ENCODE data around the gene NDUFA6.
"Not testable (repeated sequence)": the region's sequence is repeated elsewhere in the genome, so short reads cannot be mapped to it uniquely, and the experiment has no call there.

NDUFA6 gene

GRCh38 chr22:42090596-42091454 lies at the start of gene NDUFA6:
Gene NDUFA6, minus strand, starts transcription at chr22:42090772. Its CDS starts 28 bp downstream, at chr22:42090744.
- DNase-seq = peak; percentile 91 to 99 (median 98)

- DNase-seq = not testable (repeated sequence)
Measured at GRCh38 chr22:42140153-42140552, 49.6 kb upstream of the NDUFA6 start.

GRCh38 chr22:42139508-42139907 lies 48.9 kb upstream of the NDUFA6 start:
- DNase-seq = not testable (repeated sequence)

- DNase-seq = no peak
Measured at GRCh38 chr22:42138972-42139371, 48.4 kb upstream of the NDUFA6 start.

GRCh38 chr22:42138122-42138770 lies 47.7 kb upstream of the NDUFA6 start:
- no peak for DNase-seq

GRCh38 chr22:42135688-42136087 lies 45.1 kb upstream of the NDUFA6 start:
- not testable (repeated sequence) for DNase-seq

GRCh38 chr22:42134100-42135020 lies 43.8 kb upstream of the NDUFA6 start:
- DNase-seq = no peak

- DNase-seq = no peak
Measured at GRCh38 chr22:42132457-42132856, 41.9 kb upstream of the NDUFA6 start.

GRCh38 chr22:42131562-42131961 lies 41.0 kb upstream of the NDUFA6 start:
- no peak for DNase-seq

GRCh38 chr22:42130639-42131431 lies 40.3 kb upstream of the NDUFA6 start, which contains the start of gene CYP2D6:
Gene CYP2D6, minus strand, starts transcription at chr22:42130810. Its CDS starts 19 bp downstream, at chr22:42130791.
- not testable (repeated sequence) for DNase-seq

GRCh38 chr22:42130182-42130581 lies 39.6 kb upstream of the NDUFA6 start:
- not testable (repeated sequence) for DNase-seq

- not testable (repeated sequence) for DNase-seq
Measured at GRCh38 chr22:42128776-42129694, 38.5 kb upstream of the NDUFA6 start.

GRCh38 chr22:42128007-42128406 lies 37.4 kb upstream of the NDUFA6 start:
- not testable (repeated sequence) for DNase-seq

GRCh38 chr22:42127606-42128005 lies 37.0 kb upstream of the NDUFA6 start:
- DNase-seq = no peak

- DNase-seq = not testable (repeated sequence)
Measured at GRCh38 chr22:42123529-42123928, 33.0 kb upstream of the NDUFA6 start.

- DNase-seq = not testable (repeated sequence)
Measured at GRCh38 chr22:42120231-42121021, 29.9 kb upstream of the NDUFA6 start.

- DNase-seq = no peak
Measured at GRCh38 chr22:42116848-42117424, 26.4 kb upstream of the NDUFA6 start.

GRCh38 chr22:42115420-42115830 lies 24.9 kb upstream of the NDUFA6 start:
- DNase-seq = not testable (repeated sequence)

GRCh38 chr22:42114721-42115120 lies 24.1 kb upstream of the NDUFA6 start:
- peak in 1 of 14 donors; percentile 7 for DNase-seq
